HepG2 (cell line): ENCODE measurements around the gene C11orf91. TPM values are rescaled to one million over a fixed set of nuclear protein-coding genes. Genes with fewer than 3 reads are reported as not detected.
A peak's percentile ranks its signal among the peaks of the same experiment; 100 is the strongest.

Experiments
- ATAC-seq: fragments of 200-7000 bp; cut with Tn5 transposase; 3 replicates; pipeline ENCODE4 v1.9.1; 2020; ENCODE audit warnings: mild to moderate bottlenecking, moderate library complexity
- Bru-seq: library from RNA; stranded (reverse); fragments of 400-500 nt; gene quantifications from one replicate; lab custom pipeline; 2021; lab: Mats Ljungman, UMichigan
- BruChase-seq, 2 experiments: library from RNA; stranded (reverse); fragments of 400-500 nt; gene quantifications; one replicate each; lab custom pipeline; 2021; lab: Mats Ljungman, UMichigan
- BruUV-seq: library from RNA; stranded (reverse); fragments of 400-500 nt; replicated peaks from 2 replicates; lab custom pipeline; 2021; lab: Mats Ljungman, UMichigan
- CTCF ChIA-PET: fragments of 300-600 bp; formaldehyde crosslinking; extraction: SDS; loops from one replicate; lab custom pipeline; 2021; ENCODE audit warnings: low total read pairs, inconsistent platforms, low intra/inter-chr PET ratio; lab: Yijun Ruan, JAX
- POLR2A ChIA-PET: fragments of 350-600 bp; sonication (Branson Sonifier 250); formaldehyde crosslinking; loops from one replicate; lab custom pipeline; 2020; ENCODE audit warnings: antibody characterized with exemption, inconsistent platforms; lab: Yijun Ruan, JAX
- DNase-seq: peaks from one replicate; pipeline ENCODE4 v3.0.0-alpha.2; 2015; ENCODE audit warnings: low spot score
- FAIRE-seq: peaks from 3 replicates; lab custom pipeline; 2011; peaks lifted over from hg19 to GRCh38; lab: Jason Lieb, UNC
- H2AFZ ChIP-seq: one replicate; pipeline ENCODE4 v1.6.1; 2011; ENCODE audit warnings: low read length, inconsistent platforms
- H3K27ac ChIP-seq: fragments of 300-600 bp; 3 replicates; pipeline ENCODE4 v1.8.0; 2011; ENCODE audit warnings: mixed run types, mild to moderate bottlenecking, mixed read lengths, low read length, inconsistent platforms; ENCODE audit not compliant: insufficient read depth; ENCODE audit errors: extremely low read length
- H3K27me3 ChIP-seq, 2 experiments: fragments of 200-600 bp in 1 of 2; 2 replicates in 1 of 2; 3 replicates in 1 of 2; pipeline versions ENCODE4 v1.6.0 to v1.8.0; 2011; ENCODE audit warnings: low read length in 2 of 2, mild to moderate bottlenecking in 2 of 2, moderate library complexity in 2 of 2, inconsistent platforms in 1 of 2; ENCODE audit not compliant: insufficient read depth in 2 of 2, control insufficient read depth in 1 of 2
- H3K36me3 ChIP-seq, 2 experiments: fragments of 200-600 bp in 1 of 2; replicated peaks in 1 of 2; 2 replicates in 1 of 2; 3 replicates in 1 of 2; pipeline versions ENCODE4 v1.5.1 to v1.8.0; 2011; ENCODE audit warnings: low read length in 2 of 2, inconsistent platforms in 1 of 2; ENCODE audit not compliant: insufficient read depth in 2 of 2, control insufficient read depth in 1 of 2
- H3K4me1 ChIP-seq: 2 replicates; pipeline ENCODE4 v1.5.1; 2012; ENCODE audit warnings: low read length, inconsistent platforms; ENCODE audit not compliant: insufficient read depth
- H3K4me2 ChIP-seq: 2 replicates; pipeline ENCODE4 v1.6.0; 2011; ENCODE audit warnings: low read depth, low read length, inconsistent platforms
- H3K4me3 ChIP-seq, 3 experiments: fragments of 200-600 bp in 1 of 3; sonication (generic), shearing (Covaris generic) in 1 of 3; replicated peaks in 1 of 3; 2 replicates each; pipeline ENCODE4 v1.5.1; 2011 to 2016; ENCODE audit warnings: low read length in 3 of 3, inconsistent platforms in 2 of 3, low read depth in 2 of 3, mild to moderate bottlenecking in 2 of 3, control low read depth in 1 of 3, mixed read lengths in 1 of 3; ENCODE audit not compliant: insufficient read depth in 1 of 3
- H3K79me2 ChIP-seq: one replicate; pipeline ENCODE4 v1.6.1; 2011; ENCODE audit warnings: low read length, inconsistent platforms; ENCODE audit not compliant: insufficient read depth
- H3K9ac ChIP-seq: 2 replicates; pipeline ENCODE4 v1.6.0; 2011; ENCODE audit warnings: mild to moderate bottlenecking, low read depth, low read length, inconsistent platforms; ENCODE audit not compliant: insufficient read depth
- H3K9me3 ChIP-seq: 2 replicates; pipeline ENCODE4 v1.5.1; 2012; ENCODE audit warnings: mild to moderate bottlenecking, low read length
- H4K20me1 ChIP-seq: 2 replicates; pipeline ENCODE4 v1.6.0; 2011; ENCODE audit warnings: inconsistent platforms, mild to moderate bottlenecking, low read length, moderate library complexity; ENCODE audit not compliant: insufficient read depth
- HOXA5 ChIP-seq: sonication (generic); formaldehyde crosslinking; IDR thresholded peaks from 2 replicates; pipeline ENCODE4 v1.4.0; 2020; ENCODE audit warnings: missing genetic modification reagents
- KLF16 ChIP-seq, 2 experiments: sonication (generic) in 1 of 2; formaldehyde crosslinking in 1 of 2; IDR thresholded peaks; 2 replicates each; pipeline versions ENCODE4 v1.6.1 to v1.8.0; 2016 to 2023; ENCODE audit warnings: missing genetic modification reagents in 2 of 2, missing compliant biosample characterization in 1 of 2
- NFATC3 ChIP-seq: sonication (generic); formaldehyde crosslinking; IDR thresholded peaks from 2 replicates; pipeline ENCODE4 v1.5.1; 2020; ENCODE audit warnings: mild to moderate bottlenecking, missing genetic modification reagents
- POGZ ChIP-seq: sonication (generic); formaldehyde crosslinking; IDR thresholded peaks from 2 replicates; pipeline ENCODE4 v1.4.0; 2020; ENCODE audit warnings: mild to moderate bottlenecking, missing genetic modification reagents
- SIN3A ChIP-seq: IDR thresholded peaks from 2 replicates; pipeline ENCODE4 v1.6.1; 2011; ENCODE audit warnings: low read depth, mild to moderate bottlenecking, control low read depth, low read length, borderline replicate concordance
- SNAI1 ChIP-seq: sonication (generic); formaldehyde crosslinking; IDR thresholded peaks from 2 replicates; pipeline ENCODE4 v1.5.0; 2020; ENCODE audit warnings: mild to moderate bottlenecking, missing genetic modification reagents, borderline replicate concordance
- ZBTB42 ChIP-seq: sonication (generic); formaldehyde crosslinking; IDR thresholded peaks from 2 replicates; pipeline ENCODE4 v1.5.0; 2020; ENCODE audit warnings: mild to moderate bottlenecking, missing genetic modification reagents
- ZNF430 ChIP-seq: sonication (generic); formaldehyde crosslinking; IDR thresholded peaks from 2 replicates; pipeline ENCODE4 v1.9.0; 2021; ENCODE audit warnings: mild to moderate bottlenecking, missing genetic modification reagents
- ZNF441 ChIP-seq: sonication (generic); formaldehyde crosslinking; IDR thresholded peaks from 2 replicates; pipeline ENCODE4 v1.7.0; 2021; ENCODE audit warnings: missing genetic modification reagents, borderline replicate concordance
- ZNF670 ChIP-seq: sonication (generic); formaldehyde crosslinking; IDR thresholded peaks from 2 replicates; pipeline ENCODE4 v1.8.0; 2022; ENCODE audit warnings: mild to moderate bottlenecking, missing genetic modification reagents, borderline replicate concordance
- WGBS: methylation state at CpG from one replicate; pipeline ENCODE4 v1.1.6; 2017; ENCODE audit warnings: low lambda C conversion rate; 5-methylcytosine and 5-hydroxymethylcytosine counted together
- in situ Hi-C: cut with HindIII; loops from 2 replicates; pipeline ENCODE4 v1.10.0; 2017; ENCODE audit warnings: low pct_unique_long_range_greater_than_20kb; ENCODE audit not compliant: extremely low pct_ligation_motif_present
- intact Hi-C: fragments of 100-400 bp; cut with micrococcal nuclease; formaldehyde crosslinking; loops from one replicate; pipeline ENCODE4 v1.10.0; 2022; ENCODE audit not compliant: unreplicated experiment
- long read RNA-seq, 2 experiments: library from RNA in 1 of 2; library from polyadenylated mRNA in 1 of 2; stranded (forward) in 1 of 2; unstranded in 1 of 2; transcript quantifications; one replicate each; pipeline ENCODE4 v2.0.0, GENCODE V29; 2019 to 2022
- polyA minus RNA-seq, 3 experiments: library from RNA; depleted of rRNA, polyadenylated mRNA; stranded (reverse); fragments of >200 nt; gene quantifications; 2 replicates each; pipeline ENCODE4 v1.2.3, GENCODE V29; 2011; ENCODE audit warnings: low replicate concordance in 1 of 3
- polyA plus RNA-seq, 8 experiments: library from polyadenylated mRNA; depleted of rRNA in 3 of 8; stranded (reverse) in 7 of 8; unstranded in 1 of 8; fragments of >200 nt; fragmentation: Illumina TruSeq in 4 of 8; extraction: Trizol in 4 of 8; gene quantifications; 2 replicates each; pipeline versions ENCODE4 v1.2.1 to v1.2.3, GENCODE V29; 2011 to 2016; ENCODE audit warnings: low read depth in 4 of 8, missing spikeins in 1 of 8, mixed read lengths in 1 of 8; ENCODE audit not compliant: insufficient read depth in 1 of 8
- total RNA-seq, 5 experiments: library from RNA; depleted of rRNA; stranded (reverse); fragments of >200 nt; fragmentation: Illumina TruSeq; extraction: Trizol; gene quantifications; 2 replicates each; pipeline ENCODE4 v1.2.3, GENCODE V29; 2016; ENCODE audit warnings: low read depth in 1 of 5
- TF ChIP-seq, protein P1 (sequence below), 2 experiments: sonication (generic) in 1 of 2; formaldehyde crosslinking in 1 of 2; IDR thresholded peaks; 2 replicates each; pipeline versions ENCODE4 v1.4.0 to v1.6.1; 2018 to 2020; ENCODE audit warnings: missing genetic modification reagents in 2 of 2, borderline replicate concordance in 1 of 2, low read depth in 1 of 2, mild to moderate bottlenecking in 1 of 2, missing biosample characterization in 1 of 2
- TF ChIP-seq, protein P2 (sequence below): sonication (generic); formaldehyde crosslinking; IDR thresholded peaks from 2 replicates; pipeline ENCODE4 v1.5.0; 2020; ENCODE audit warnings: mild to moderate bottlenecking, missing genetic modification reagents, borderline replicate concordance

C11orf91 gene, protein sequence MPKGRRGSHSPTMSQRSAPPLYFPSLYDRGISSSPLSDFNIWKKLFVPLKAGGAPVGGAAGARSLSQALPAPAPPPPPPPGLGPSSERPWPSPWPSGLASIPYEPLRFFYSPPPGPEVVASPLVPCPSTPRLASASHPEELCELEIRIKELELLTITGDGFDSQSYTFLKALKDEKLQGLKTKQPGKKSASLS
- 0.35 TPM in 1 of 2 replicates, not detected in the other for total RNA-seq (2016; rRNA removed; fragmentation: Illumina TruSeq; extraction: Trizol)
- 0.71 TPM in 1 of 2 replicates, not detected in the other for total RNA-seq (2016; cell fraction: cytosol; rRNA removed; fragmentation: Illumina TruSeq; extraction: Trizol; ENCODE audit: low read depth)
- total RNA-seq (2016; cell fraction: insoluble cytoplasmic fraction; rRNA removed; fragmentation: Illumina TruSeq; extraction: Trizol): not detected in 2 replicates
- total RNA-seq (2016; cell fraction: membrane; rRNA removed; fragmentation: Illumina TruSeq; extraction: Trizol): 0.31 and 0.48 TPM in 2 replicates
- total RNA-seq (2016; cell fraction: nucleus; rRNA removed; fragmentation: Illumina TruSeq; extraction: Trizol): not detected in 2 replicates
- polyA plus RNA-seq (2011; rRNA removed): not detected in 2 replicates
- polyA plus RNA-seq (2011; cell fraction: cytosol; rRNA removed): not detected in 2 replicates
- polyA plus RNA-seq (2011; cell fraction: nucleus; rRNA removed): 0.19 TPM in 1 of 2 replicates, not detected in the other
- polyA plus RNA-seq (2012): 0.24 TPM in 1 of 2 replicates, not detected in the other
- polyA plus RNA-seq (2016; cell fraction: cytosol; fragmentation: Illumina TruSeq; extraction: Trizol; ENCODE audit: low read depth): 0.69 and 0.77 TPM in 2 replicates
- not detected in 2 replicates for polyA plus RNA-seq (2016; cell fraction: insoluble cytoplasmic fraction; fragmentation: Illumina TruSeq; extraction: Trizol; ENCODE audit: low read depth)
- 0.62 and 1.2 TPM in 2 replicates for polyA plus RNA-seq (2016; cell fraction: membrane; fragmentation: Illumina TruSeq; extraction: Trizol; ENCODE audit: low read depth)
- not detected in 2 replicates for polyA plus RNA-seq (2016; cell fraction: nucleus; fragmentation: Illumina TruSeq; extraction: Trizol; ENCODE audit: insufficient read depth, low read depth)
- polyA minus RNA-seq (2011; rRNA and poly(A)+ RNA removed; ENCODE audit: low replicate concordance): not detected in 2 replicates
- polyA minus RNA-seq (2011; cell fraction: cytosol; rRNA and poly(A)+ RNA removed): not detected in 2 replicates
- polyA minus RNA-seq (2011; cell fraction: nucleus; rRNA and poly(A)+ RNA removed): 1.3 TPM in 1 of 2 replicates, not detected in the other
- percentile 44 among the genes with signal in this experiment for Bru-seq, nascent RNA
- percentile 41 among the genes with signal in this experiment for BruChase-seq, experiment 1, labeled RNA remaining after a 6-hour chase
- BruChase-seq, experiment 2, labeled RNA remaining after a 2-hour chase: percentile 43 among the genes with signal in this experiment
- long read RNA-seq, experiment 1: 0 reads
- long read RNA-seq, experiment 2: 0 reads

DNA sequence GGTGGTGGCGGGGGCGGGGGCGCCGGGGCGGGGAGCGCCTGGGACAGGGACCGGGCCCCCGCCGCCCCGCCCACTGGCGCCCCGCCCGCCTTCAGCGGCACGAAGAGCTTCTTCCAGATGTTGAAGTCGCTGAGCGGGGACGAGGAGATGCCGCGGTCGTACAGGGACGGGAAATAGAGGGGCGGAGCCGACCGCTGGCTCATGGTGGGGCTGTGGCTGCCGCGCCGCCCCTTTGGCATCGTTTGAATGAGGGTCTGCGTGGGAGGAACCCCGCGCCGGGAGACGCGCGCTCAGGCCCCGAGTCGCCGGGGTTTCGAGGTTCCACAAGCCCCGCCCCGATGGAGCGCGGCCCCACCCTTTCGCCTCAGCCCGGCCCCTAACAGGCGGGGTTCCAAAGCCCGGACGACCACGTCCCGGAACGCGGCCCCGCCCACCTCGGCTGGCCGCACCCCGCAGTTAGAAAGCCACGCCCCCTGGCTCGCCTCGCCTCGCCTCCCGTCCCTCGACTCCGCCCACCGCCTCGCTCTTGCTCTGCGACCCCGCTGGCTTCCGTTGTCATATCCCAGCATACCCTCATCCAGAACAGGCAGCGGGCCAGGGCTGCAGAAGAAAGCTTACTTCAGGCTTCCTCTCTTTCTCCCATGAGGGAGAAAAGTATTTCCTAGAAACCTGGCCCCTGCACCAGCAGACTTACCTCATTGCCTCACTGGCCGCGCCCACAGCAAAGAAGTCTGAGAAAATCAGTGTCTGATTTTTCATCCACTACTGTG is at the start of gene C11orf91:
TSS of gene C11orf91 (minus strand) at position 325 of the 770 bp plus-strand sequence. CDS start at position 239, 86 bp downstream.
- Histone ChIP-seq H3K36me3 (no peaks in the 10 kb centered on the region; a peak in 1 of 5 replicates), H3K79me2 (no peaks in the 10 kb centered on the region), H3K9ac (peak within 1 kb of the TSS; percentile 70), H3K4me3 (peak within 1 kb of the TSS; percentile 64 to 77 (median 75)), H3K27ac (peak within 1 kb of the TSS; percentile 97), H3K4me1 (peaks cover 79% of the 10 kb centered on the region), H3K9me3 (no peaks in the 10 kb centered on the region), H4K20me1 (no peaks in the 10 kb centered on the region; the same call in 1 of the 2 replicates), H3K4me2 (peak within 1 kb of the TSS; percentile 96), H3K27me3 (no peaks in the 10 kb centered on the region), H2AFZ (peak within 1 kb of the TSS; percentile 20)
- FAIRE-seq (peak; percentile 60), DNase-seq (peak; percentile 87), ATAC-seq (peak; percentile 72)
- ChIA-PET CTCF (no interaction called here), POLR2A (interaction anchor here (1.1 to 4.4 kb wide), 7 partner anchors 10 to 73 kb away, joined by 3 to 81 read pairs (median 6); partner anchors contain the start of genes CD59 and FBXO3)
- in situ Hi-C loops: no loop called here
- intact Hi-C loops: no loop called here
- under 1% methylated on average over 23 of the region's 72 CpGs for WGBS
- no TSS peak for BruUV-seq
- peak; percentile 11; the same call in 1 of the 2 replicates for TF ChIP-seq SIN3A
- TF ChIP-seq NFATC3: no peak
- TF ChIP-seq, protein P1, sequence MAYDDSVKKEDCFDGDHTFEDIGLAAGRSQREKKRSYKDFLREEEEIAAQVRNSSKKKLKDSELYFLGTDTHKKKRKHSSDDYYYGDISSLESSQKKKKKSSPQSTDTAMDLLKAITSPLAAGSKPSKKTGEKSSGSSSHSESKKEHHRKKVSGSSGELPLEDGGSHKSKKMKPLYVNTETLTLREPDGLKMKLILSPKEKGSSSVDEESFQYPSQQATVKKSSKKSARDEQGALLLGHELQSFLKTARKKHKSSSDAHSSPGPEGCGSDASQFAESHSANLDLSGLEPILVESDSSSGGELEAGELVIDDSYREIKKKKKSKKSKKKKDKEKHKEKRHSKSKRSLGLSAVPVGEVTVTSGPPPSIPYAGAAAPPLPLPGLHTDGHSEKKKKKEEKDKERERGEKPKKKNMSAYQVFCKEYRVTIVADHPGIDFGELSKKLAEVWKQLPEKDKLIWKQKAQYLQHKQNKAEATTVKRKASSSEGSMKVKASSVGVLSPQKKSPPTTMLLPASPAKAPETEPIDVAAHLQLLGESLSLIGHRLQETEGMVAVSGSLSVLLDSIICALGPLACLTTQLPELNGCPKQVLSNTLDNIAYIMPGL (CRISPR knock-in tag; IDR thresholded peaks at IDR 0.05; ENCODE audit: borderline replicate concordance in 1 of 2, low read depth in 1 of 2): peak in 1 of 2 experiments; percentile 68; a peak in 1 of 4 replicates
- peak; percentile 95 for TF ChIP-seq ZBTB42 (CRISPR knock-in tag)
- peak in 1 of 2 experiments; percentile 45; a peak in 1 of 4 replicates for TF ChIP-seq KLF16 (CRISPR knock-in tag; IDR thresholded peaks at IDR 0.05)
- TF ChIP-seq HOXA5 (CRISPR knock-in tag): no peak
- no peak for TF ChIP-seq SNAI1 (CRISPR knock-in tag)
- peak; percentile 64; the same call in 1 of the 2 replicates for TF ChIP-seq ZNF441
- peak; percentile 74; the same call in 1 of the 2 replicates for TF ChIP-seq ZNF670
- TF ChIP-seq, protein P2, sequence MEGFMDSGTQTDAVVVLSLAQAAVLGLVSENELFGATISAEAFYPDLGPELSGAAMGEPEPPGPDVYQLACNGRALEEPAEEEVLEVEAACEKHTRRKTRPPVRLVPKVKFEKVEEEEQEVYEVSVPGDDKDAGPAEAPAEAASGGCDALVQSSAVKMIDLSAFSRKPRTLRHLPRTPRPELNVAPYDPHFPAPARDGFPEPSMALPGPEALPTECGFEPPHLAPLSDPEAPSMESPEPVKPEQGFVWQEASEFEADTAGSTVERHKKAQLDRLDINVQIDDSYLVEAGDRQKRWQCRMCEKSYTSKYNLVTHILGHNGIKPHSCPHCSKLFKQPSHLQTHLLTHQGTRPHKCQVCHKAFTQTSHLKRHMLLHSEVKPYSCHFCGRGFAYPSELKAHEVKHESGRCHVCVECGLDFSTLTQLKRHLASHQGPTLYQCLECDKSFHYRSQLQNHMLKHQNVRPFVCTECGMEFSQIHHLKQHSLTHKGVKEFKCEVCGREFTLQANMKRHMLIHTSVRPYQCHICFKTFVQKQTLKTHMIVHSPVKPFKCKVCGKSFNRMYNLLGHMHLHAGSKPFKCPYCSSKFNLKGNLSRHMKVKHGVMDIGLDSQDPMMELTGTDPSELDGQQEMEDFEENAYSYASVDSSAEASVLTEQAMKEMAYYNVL (CRISPR knock-in tag): peak; percentile 42; the same call in 1 of the 2 replicates
- peak; percentile 63 for TF ChIP-seq ZNF430
- TF ChIP-seq POGZ (CRISPR knock-in tag): peak; percentile 41
